H9 (cell line): ENCODE measurements around the gene EDA2R. TPM values are rescaled to one million over a fixed set of nuclear protein-coding genes. Genes with fewer than 3 reads are reported as not detected.

ENCODE experiments used
- DNase-seq: peaks from one replicate; pipeline ENCODE4 v3.0.0-alpha.2; 2017
- H2AFZ ChIP-seq: one replicate; pipeline ENCODE4 v1.6.1; 2013; ENCODE audit warnings: mild to moderate bottlenecking, low read length, control low read depth, moderate library complexity
- H2AK5ac ChIP-seq: 2 replicates; pipeline ENCODE4 v1.6.1; 2013; ENCODE audit warnings: low read length, control low read depth, mixed read lengths; ENCODE audit not compliant: insufficient read length
- H2BK120ac ChIP-seq: one replicate; pipeline ENCODE4 v1.6.1; 2013; ENCODE audit warnings: low read depth, mild to moderate bottlenecking, low read length, control low read depth, inconsistent platforms; ENCODE audit not compliant: poor library complexity, severe bottlenecking
- H2BK12ac ChIP-seq: 2 replicates; pipeline ENCODE4 v1.6.1; 2013; ENCODE audit warnings: low read length, control low read depth, mixed read lengths, low read depth; ENCODE audit not compliant: insufficient read length
- H2BK15ac ChIP-seq: 2 replicates; pipeline ENCODE4 v1.6.1; 2013; ENCODE audit warnings: low read depth, low read length, control low read depth
- H2BK20ac ChIP-seq: one replicate; pipeline ENCODE4 v1.6.1; 2013; ENCODE audit warnings: low read depth, mild to moderate bottlenecking, low read length, control low read depth, inconsistent platforms; ENCODE audit not compliant: poor library complexity, severe bottlenecking
- H2BK5ac ChIP-seq: 2 replicates; pipeline ENCODE4 v1.6.1; 2013; ENCODE audit warnings: low read length, control low read depth, mixed read lengths; ENCODE audit not compliant: insufficient read length
- H3K14ac ChIP-seq: 2 replicates; pipeline ENCODE4 v1.6.1; 2013; ENCODE audit warnings: low read length, control low read depth; ENCODE audit not compliant: insufficient read depth
- H3K18ac ChIP-seq: 2 replicates; pipeline ENCODE4 v1.6.1; 2013; ENCODE audit warnings: low read depth, mild to moderate bottlenecking, mixed read lengths, low read length, control low read depth; ENCODE audit not compliant: insufficient read length
- H3K23ac ChIP-seq: 2 replicates; pipeline ENCODE4 v1.6.1; 2013; ENCODE audit warnings: low read length, control low read depth, mixed read lengths, low read depth; ENCODE audit not compliant: insufficient read length
- H3K23me2 ChIP-seq: 2 replicates; pipeline ENCODE4 v1.6.1; 2013; ENCODE audit warnings: low read depth, mild to moderate bottlenecking, mixed read lengths, low read length, control low read depth; ENCODE audit not compliant: insufficient read length, poor library complexity, severe bottlenecking
- H3K27ac ChIP-seq: 2 replicates; pipeline ENCODE4 v1.5.1; 2013; ENCODE audit warnings: low read length, control low read depth, mixed read lengths, low read depth; ENCODE audit not compliant: insufficient read length
- H3K27me3 ChIP-seq: 2 replicates; pipeline ENCODE4 v1.6.1; 2013; ENCODE audit warnings: low read length, control low read depth, inconsistent platforms; ENCODE audit not compliant: insufficient read depth
- H3K4ac ChIP-seq: 2 replicates; pipeline ENCODE4 v1.6.1; 2013; ENCODE audit warnings: low read depth, mild to moderate bottlenecking, control low read depth, inconsistent platforms, low read length, moderate library complexity
- H3K4me1 ChIP-seq: 2 replicates; pipeline ENCODE4 v1.6.1; 2013; ENCODE audit warnings: low read length, control low read depth, inconsistent platforms; ENCODE audit not compliant: insufficient read depth
- H3K4me2 ChIP-seq: 2 replicates; pipeline ENCODE4 v1.6.1; 2013; ENCODE audit warnings: low read length, control low read depth, mixed read lengths; ENCODE audit not compliant: insufficient read length, insufficient read depth
- H3K56ac ChIP-seq: 2 replicates; pipeline ENCODE4 v1.6.1; 2013; ENCODE audit warnings: low read depth, mild to moderate bottlenecking, mixed read lengths, low read length, control low read depth; ENCODE audit not compliant: insufficient read length
- H3K79me1 ChIP-seq: 2 replicates; pipeline ENCODE4 v1.6.1; 2013; ENCODE audit warnings: low read depth, mild to moderate bottlenecking, moderate library complexity, low read length, control low read depth, inconsistent platforms; ENCODE audit not compliant: insufficient read depth, poor library complexity, severe bottlenecking
- H3K79me2 ChIP-seq: 2 replicates; pipeline ENCODE4 v1.6.1; 2013; ENCODE audit warnings: low read length, control low read depth, inconsistent platforms; ENCODE audit not compliant: insufficient read depth
- H3K9ac ChIP-seq: 2 replicates; pipeline ENCODE4 v1.6.1; 2013; ENCODE audit warnings: low read length, control low read depth, mixed read lengths; ENCODE audit not compliant: insufficient read length; ENCODE audit errors: extremely low read depth
- H3K9me3 ChIP-seq: one replicate; pipeline ENCODE4 v1.6.1; 2013; ENCODE audit warnings: low read depth, low read length, inconsistent platforms; ENCODE audit not compliant: control insufficient read depth
- H3T11ph ChIP-seq: one replicate; pipeline ENCODE4 v1.6.1; 2013; ENCODE audit warnings: mild to moderate bottlenecking, low read length, control low read depth, inconsistent platforms
- H4K20me1 ChIP-seq: one replicate; pipeline ENCODE4 v1.6.1; 2013; ENCODE audit not compliant: control insufficient read depth, insufficient read length, insufficient read depth
- H4K5ac ChIP-seq: 2 replicates; pipeline ENCODE4 v1.6.1; 2013; ENCODE audit warnings: low read depth, mild to moderate bottlenecking, mixed read lengths, low read length, control low read depth; ENCODE audit not compliant: insufficient read length
- H4K8ac ChIP-seq: replicated peaks from 2 replicates; pipeline ENCODE4 v1.6.1; 2013; ENCODE audit warnings: low read length, control low read depth, mixed read lengths, low read depth; ENCODE audit not compliant: insufficient read length
- H4K91ac ChIP-seq: 2 replicates; pipeline ENCODE4 v1.6.1; 2013; ENCODE audit warnings: low read depth, mild to moderate bottlenecking, moderate library complexity, mixed read lengths, low read length, control low read depth; ENCODE audit not compliant: insufficient read length
- H3K27ac Mint-ChIP-seq, 3 experiments: 2 replicates in 2 of 3; 3 replicates in 1 of 3; pipeline ENCODE4 v1.8.0; 2020 to 2021; ENCODE audit warnings: mixed read lengths in 3 of 3, mild to moderate bottlenecking in 1 of 3, moderate library complexity in 1 of 3
- H3K27me3 Mint-ChIP-seq: 2 replicates; pipeline ENCODE4 v1.8.0; 2021; ENCODE audit warnings: low read depth, mild to moderate bottlenecking, moderate library complexity, mixed read lengths
- H3K36me3 Mint-ChIP-seq, 3 experiments: 2 replicates in 2 of 3; 3 replicates in 1 of 3; pipeline ENCODE4 v1.8.0; 2020 to 2021; ENCODE audit warnings: low read depth in 3 of 3, mixed read lengths in 3 of 3; ENCODE audit not compliant: insufficient read depth in 1 of 3
- H3K4me1 Mint-ChIP-seq, 2 experiments: 2 replicates each; pipeline ENCODE4 v1.8.0; 2020; ENCODE audit warnings: mixed read lengths in 2 of 2
- H3K4me3 Mint-ChIP-seq, 2 experiments: 2 replicates in 1 of 2; 3 replicates in 1 of 2; pipeline ENCODE4 v1.8.0; 2020 to 2021; ENCODE audit warnings: mild to moderate bottlenecking in 2 of 2, mixed read lengths in 2 of 2, moderate library complexity in 1 of 2
- H3K9me3 Mint-ChIP-seq, 2 experiments: 2 replicates in 1 of 2; 3 replicates in 1 of 2; pipeline ENCODE4 v1.8.0; 2020; ENCODE audit warnings: mild to moderate bottlenecking in 2 of 2, mixed read lengths in 2 of 2, moderate library complexity in 1 of 2
- WGBS: extraction: QIAGEN DNeasy Blood & Tissue Kit; methylation state at CpG from one replicate; pipeline ENCODE4 v1.1.7; 2013; ENCODE audit warnings: missing lambda C conversion rate, low lambda C conversion rate, mixed read lengths; ENCODE audit not compliant: insufficient read length; ENCODE audit errors: extremely low coverage; 5-methylcytosine and 5-hydroxymethylcytosine counted together
- total RNA-seq: library from RNA; stranded (reverse); gene quantifications from 2 replicates; pipeline ENCODE4 v1.2.1, GENCODE V29; 2021
- TF ChIP-seq, protein P1 (sequence below): fragments of 200-600 bp; sonication (generic); conservative IDR thresholded peaks from 3 replicates; pipeline ENCODE4 v1.8.0; 2021; ENCODE audit warnings: antibody characterized with exemption, mild to moderate bottlenecking

Gene EDA2R
- total RNA-seq, 1 experiment from 2014 or later: 6.6 TPM

DNA sequence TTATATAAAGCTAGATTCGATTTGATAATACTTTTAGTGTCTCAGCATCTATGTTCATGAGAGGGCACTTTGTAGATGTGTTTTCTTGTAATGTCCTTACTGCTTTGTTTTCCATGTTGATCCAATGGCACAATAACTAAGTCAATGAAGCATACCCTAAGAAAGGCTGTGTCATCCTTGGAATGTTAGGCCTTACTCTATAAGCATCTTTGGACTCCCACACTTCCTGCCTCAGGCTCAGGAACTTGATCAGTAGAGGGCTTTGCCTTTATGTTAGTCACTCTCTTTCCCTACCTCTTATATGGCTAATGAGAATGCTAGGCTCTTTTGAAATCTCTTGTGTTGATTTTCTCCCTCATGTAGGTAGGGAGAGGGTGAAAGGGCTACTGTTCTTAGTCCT, 33.2 kb upstream of the EDA2R start:
- no peak overlapping the region for H3K27ac Mint-ChIP-seq
- Histone ChIP-seq H3K4me2 (no peak overlapping the region), H3K79me1 (no peaks in the 10 kb centered on the region), H2BK20ac (no peak overlapping the region), H2BK12ac (no peak overlapping the region), H4K91ac (no peak overlapping the region), H3K79me2 (no peaks in the 10 kb centered on the region), H3K4me1 (no peaks in the 10 kb centered on the region), H4K8ac (no peak overlapping the region), H3K4ac (no peak overlapping the region), H3T11ph (no peak overlapping the region), H3K18ac (no peak overlapping the region), H3K9ac (no peak overlapping the region), H3K23ac (no peak overlapping the region), H2BK15ac (no peak overlapping the region), H3K27me3 (no peaks in the 10 kb centered on the region), H4K20me1 (no peaks in the 10 kb centered on the region), H2AK5ac (no peak overlapping the region), H2AFZ (no peak overlapping the region), H4K5ac (no peak overlapping the region), H2BK5ac (no peak overlapping the region), H3K23me2 (no peaks in the 10 kb centered on the region), H3K56ac (no peak overlapping the region), H2BK120ac (no peak overlapping the region), H3K27ac (no peak overlapping the region), H3K14ac (no peak overlapping the region), H3K9me3 (peaks cover 38% of the 10 kb centered on the region)
- TF ChIP-seq, protein P1, sequence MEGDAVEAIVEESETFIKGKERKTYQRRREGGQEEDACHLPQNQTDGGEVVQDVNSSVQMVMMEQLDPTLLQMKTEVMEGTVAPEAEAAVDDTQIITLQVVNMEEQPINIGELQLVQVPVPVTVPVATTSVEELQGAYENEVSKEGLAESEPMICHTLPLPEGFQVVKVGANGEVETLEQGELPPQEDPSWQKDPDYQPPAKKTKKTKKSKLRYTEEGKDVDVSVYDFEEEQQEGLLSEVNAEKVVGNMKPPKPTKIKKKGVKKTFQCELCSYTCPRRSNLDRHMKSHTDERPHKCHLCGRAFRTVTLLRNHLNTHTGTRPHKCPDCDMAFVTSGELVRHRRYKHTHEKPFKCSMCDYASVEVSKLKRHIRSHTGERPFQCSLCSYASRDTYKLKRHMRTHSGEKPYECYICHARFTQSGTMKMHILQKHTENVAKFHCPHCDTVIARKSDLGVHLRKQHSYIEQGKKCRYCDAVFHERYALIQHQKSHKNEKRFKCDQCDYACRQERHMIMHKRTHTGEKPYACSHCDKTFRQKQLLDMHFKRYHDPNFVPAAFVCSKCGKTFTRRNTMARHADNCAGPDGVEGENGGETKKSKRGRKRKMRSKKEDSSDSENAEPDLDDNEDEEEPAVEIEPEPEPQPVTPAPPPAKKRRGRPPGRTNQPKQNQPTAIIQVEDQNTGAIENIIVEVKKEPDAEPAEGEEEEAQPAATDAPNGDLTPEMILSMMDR: no peak
- H3K4me3 Mint-ChIP-seq: no peak overlapping the region
- no peaks in the 10 kb centered on the region for H3K27me3 Mint-ChIP-seq
- no peak for DNase-seq
- peaks cover 0 to 4% (median 0%) of the 10 kb centered on the region in 3 experiments; a peak in 5 of 7 replicates for H3K36me3 Mint-ChIP-seq
- WGBS: no CpG with 5 or more reads among the region's 1 CpG
- no peaks in the 10 kb centered on the region for H3K4me1 Mint-ChIP-seq
- H3K9me3 Mint-ChIP-seq: peaks cover 89 to 93% of the 10 kb centered on the region in 2 experiments
